H9 (cell line): Measurements from ENCODE around the gene NRN1L. TPM values are rescaled to one million over a fixed set of nuclear protein-coding genes. Genes with fewer than 3 reads are reported as not detected.
A peak's percentile ranks its signal among the peaks of the same experiment; 100 is the strongest.

Experiments used
- DNase-seq: peaks from one replicate; pipeline ENCODE4 v3.0.0-alpha.2; 2017
- H2AFZ ChIP-seq: one replicate; pipeline ENCODE4 v1.6.1; 2013; ENCODE audit warnings: mild to moderate bottlenecking, low read length, control low read depth, moderate library complexity
- H2AK5ac ChIP-seq: 2 replicates; pipeline ENCODE4 v1.6.1; 2013; ENCODE audit warnings: low read length, control low read depth, mixed read lengths; ENCODE audit not compliant: insufficient read length
- H2BK120ac ChIP-seq: one replicate; pipeline ENCODE4 v1.6.1; 2013; ENCODE audit warnings: low read depth, mild to moderate bottlenecking, low read length, control low read depth, inconsistent platforms; ENCODE audit not compliant: poor library complexity, severe bottlenecking
- H2BK12ac ChIP-seq: 2 replicates; pipeline ENCODE4 v1.6.1; 2013; ENCODE audit warnings: low read length, control low read depth, mixed read lengths, low read depth; ENCODE audit not compliant: insufficient read length
- H2BK15ac ChIP-seq: 2 replicates; pipeline ENCODE4 v1.6.1; 2013; ENCODE audit warnings: low read depth, low read length, control low read depth
- H2BK20ac ChIP-seq: one replicate; pipeline ENCODE4 v1.6.1; 2013; ENCODE audit warnings: low read depth, mild to moderate bottlenecking, low read length, control low read depth, inconsistent platforms; ENCODE audit not compliant: poor library complexity, severe bottlenecking
- H2BK5ac ChIP-seq: 2 replicates; pipeline ENCODE4 v1.6.1; 2013; ENCODE audit warnings: low read length, control low read depth, mixed read lengths; ENCODE audit not compliant: insufficient read length
- H3K14ac ChIP-seq: 2 replicates; pipeline ENCODE4 v1.6.1; 2013; ENCODE audit warnings: low read length, control low read depth; ENCODE audit not compliant: insufficient read depth
- H3K18ac ChIP-seq: 2 replicates; pipeline ENCODE4 v1.6.1; 2013; ENCODE audit warnings: low read depth, mild to moderate bottlenecking, mixed read lengths, low read length, control low read depth; ENCODE audit not compliant: insufficient read length
- H3K23ac ChIP-seq: 2 replicates; pipeline ENCODE4 v1.6.1; 2013; ENCODE audit warnings: low read length, control low read depth, mixed read lengths, low read depth; ENCODE audit not compliant: insufficient read length
- H3K23me2 ChIP-seq: 2 replicates; pipeline ENCODE4 v1.6.1; 2013; ENCODE audit warnings: low read depth, mild to moderate bottlenecking, mixed read lengths, low read length, control low read depth; ENCODE audit not compliant: insufficient read length, poor library complexity, severe bottlenecking
- H3K27ac ChIP-seq: 2 replicates; pipeline ENCODE4 v1.5.1; 2013; ENCODE audit warnings: low read length, control low read depth, mixed read lengths, low read depth; ENCODE audit not compliant: insufficient read length
- H3K27me3 ChIP-seq: 2 replicates; pipeline ENCODE4 v1.6.1; 2013; ENCODE audit warnings: low read length, control low read depth, inconsistent platforms; ENCODE audit not compliant: insufficient read depth
- H3K4ac ChIP-seq: 2 replicates; pipeline ENCODE4 v1.6.1; 2013; ENCODE audit warnings: low read depth, mild to moderate bottlenecking, control low read depth, inconsistent platforms, low read length, moderate library complexity
- H3K4me1 ChIP-seq: 2 replicates; pipeline ENCODE4 v1.6.1; 2013; ENCODE audit warnings: low read length, control low read depth, inconsistent platforms; ENCODE audit not compliant: insufficient read depth
- H3K4me2 ChIP-seq: 2 replicates; pipeline ENCODE4 v1.6.1; 2013; ENCODE audit warnings: low read length, control low read depth, mixed read lengths; ENCODE audit not compliant: insufficient read length, insufficient read depth
- H3K56ac ChIP-seq: 2 replicates; pipeline ENCODE4 v1.6.1; 2013; ENCODE audit warnings: low read depth, mild to moderate bottlenecking, mixed read lengths, low read length, control low read depth; ENCODE audit not compliant: insufficient read length
- H3K79me1 ChIP-seq: 2 replicates; pipeline ENCODE4 v1.6.1; 2013; ENCODE audit warnings: low read depth, mild to moderate bottlenecking, moderate library complexity, low read length, control low read depth, inconsistent platforms; ENCODE audit not compliant: insufficient read depth, poor library complexity, severe bottlenecking
- H3K79me2 ChIP-seq: 2 replicates; pipeline ENCODE4 v1.6.1; 2013; ENCODE audit warnings: low read length, control low read depth, inconsistent platforms; ENCODE audit not compliant: insufficient read depth
- H3K9ac ChIP-seq: 2 replicates; pipeline ENCODE4 v1.6.1; 2013; ENCODE audit warnings: low read length, control low read depth, mixed read lengths; ENCODE audit not compliant: insufficient read length; ENCODE audit errors: extremely low read depth
- H3K9me3 ChIP-seq: one replicate; pipeline ENCODE4 v1.6.1; 2013; ENCODE audit warnings: low read depth, low read length, inconsistent platforms; ENCODE audit not compliant: control insufficient read depth
- H3T11ph ChIP-seq: one replicate; pipeline ENCODE4 v1.6.1; 2013; ENCODE audit warnings: mild to moderate bottlenecking, low read length, control low read depth, inconsistent platforms
- H4K20me1 ChIP-seq: one replicate; pipeline ENCODE4 v1.6.1; 2013; ENCODE audit not compliant: control insufficient read depth, insufficient read length, insufficient read depth
- H4K5ac ChIP-seq: 2 replicates; pipeline ENCODE4 v1.6.1; 2013; ENCODE audit warnings: low read depth, mild to moderate bottlenecking, mixed read lengths, low read length, control low read depth; ENCODE audit not compliant: insufficient read length
- H4K8ac ChIP-seq: replicated peaks from 2 replicates; pipeline ENCODE4 v1.6.1; 2013; ENCODE audit warnings: low read length, control low read depth, mixed read lengths, low read depth; ENCODE audit not compliant: insufficient read length
- H4K91ac ChIP-seq: 2 replicates; pipeline ENCODE4 v1.6.1; 2013; ENCODE audit warnings: low read depth, mild to moderate bottlenecking, moderate library complexity, mixed read lengths, low read length, control low read depth; ENCODE audit not compliant: insufficient read length
- H3K27ac Mint-ChIP-seq, 3 experiments: 2 replicates in 2 of 3; 3 replicates in 1 of 3; pipeline ENCODE4 v1.8.0; 2020 to 2021; ENCODE audit warnings: mixed read lengths in 3 of 3, mild to moderate bottlenecking in 1 of 3, moderate library complexity in 1 of 3
- H3K27me3 Mint-ChIP-seq: 2 replicates; pipeline ENCODE4 v1.8.0; 2021; ENCODE audit warnings: low read depth, mild to moderate bottlenecking, moderate library complexity, mixed read lengths
- H3K36me3 Mint-ChIP-seq, 3 experiments: 2 replicates in 2 of 3; 3 replicates in 1 of 3; pipeline ENCODE4 v1.8.0; 2020 to 2021; ENCODE audit warnings: low read depth in 3 of 3, mixed read lengths in 3 of 3; ENCODE audit not compliant: insufficient read depth in 1 of 3
- H3K4me1 Mint-ChIP-seq, 2 experiments: 2 replicates each; pipeline ENCODE4 v1.8.0; 2020; ENCODE audit warnings: mixed read lengths in 2 of 2
- H3K4me3 Mint-ChIP-seq, 2 experiments: 2 replicates in 1 of 2; 3 replicates in 1 of 2; pipeline ENCODE4 v1.8.0; 2020 to 2021; ENCODE audit warnings: mild to moderate bottlenecking in 2 of 2, mixed read lengths in 2 of 2, moderate library complexity in 1 of 2
- H3K9me3 Mint-ChIP-seq, 2 experiments: 2 replicates in 1 of 2; 3 replicates in 1 of 2; pipeline ENCODE4 v1.8.0; 2020; ENCODE audit warnings: mild to moderate bottlenecking in 2 of 2, mixed read lengths in 2 of 2, moderate library complexity in 1 of 2
- WGBS: extraction: QIAGEN DNeasy Blood & Tissue Kit; methylation state at CpG from one replicate; pipeline ENCODE4 v1.1.7; 2013; ENCODE audit warnings: missing lambda C conversion rate, low lambda C conversion rate, mixed read lengths; ENCODE audit not compliant: insufficient read length; ENCODE audit errors: extremely low coverage; 5-methylcytosine and 5-hydroxymethylcytosine counted together
- total RNA-seq: library from RNA; stranded (reverse); gene quantifications from 2 replicates; pipeline ENCODE4 v1.2.1, GENCODE V29; 2021
- TF ChIP-seq, protein P1 (sequence below): fragments of 200-600 bp; sonication (generic); conservative IDR thresholded peaks from 3 replicates; pipeline ENCODE4 v1.8.0; 2021; ENCODE audit warnings: antibody characterized with exemption, mild to moderate bottlenecking

NRN1L gene
- total RNA-seq, 1 experiment from 2014 or later = 2.0 TPM

DNA sequence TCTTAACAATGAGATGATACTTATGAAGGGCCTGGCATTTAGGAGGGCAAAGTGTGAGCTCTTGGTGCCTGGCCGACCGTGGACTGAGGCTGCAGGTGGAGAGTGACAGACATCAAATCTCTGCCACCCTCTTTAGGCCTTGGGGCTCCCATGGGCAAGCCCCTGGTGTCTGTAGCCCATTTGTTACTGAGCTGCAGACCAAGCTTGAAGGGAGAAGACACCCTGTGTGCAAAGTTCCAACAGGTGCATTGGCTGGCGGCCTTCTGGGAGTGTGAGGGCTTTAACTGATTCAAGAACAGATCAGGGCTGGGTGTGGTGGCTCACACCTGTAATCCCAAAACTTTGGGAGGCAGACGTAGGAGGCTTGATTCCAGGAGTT is 47.8 kb downstream of the NRN1L start:
- Histone ChIP-seq H2AK5ac (no peak overlapping the region), H3K4me2 (no peak overlapping the region)
- H3K4me1 Mint-ChIP-seq = peaks cover 20 to 23% of the 10 kb centered on the region in 2 experiments

More for the DNA sequence above, 47.8 kb downstream of the NRN1L start:
- Histone ChIP-seq H4K5ac (no peak overlapping the region), H4K91ac (no peak overlapping the region), H2BK5ac (no peak overlapping the region), H4K8ac (no peak overlapping the region), H3K18ac (no peak overlapping the region), H3K14ac (no peak overlapping the region), H2BK120ac (no peak overlapping the region), H3K27ac (no peak overlapping the region), H2BK15ac (no peak overlapping the region), H3T11ph (no peak overlapping the region), H4K20me1 (no peaks in the 10 kb centered on the region), H3K4ac (no peak overlapping the region), H3K9ac (no peak overlapping the region), H3K56ac (no peak overlapping the region), H3K79me1 (no peaks in the 10 kb centered on the region), H2BK12ac (no peak overlapping the region), H3K27me3 (no peaks in the 10 kb centered on the region), H3K9me3 (no peaks in the 10 kb centered on the region), H3K23ac (no peak overlapping the region), H2AFZ (no peak overlapping the region), H3K4me1 (peaks cover 3% of the 10 kb centered on the region; the same call in 1 of the 2 replicates), H3K23me2 (peaks cover 18% of the 10 kb centered on the region), H2BK20ac (no peak overlapping the region), H3K79me2 (no peaks in the 10 kb centered on the region)
- WGBS = no CpG with 5 or more reads among the region's 4 CpGs
- H3K27me3 Mint-ChIP-seq = peaks cover 10% of the 10 kb centered on the region
- TF ChIP-seq, protein P1, sequence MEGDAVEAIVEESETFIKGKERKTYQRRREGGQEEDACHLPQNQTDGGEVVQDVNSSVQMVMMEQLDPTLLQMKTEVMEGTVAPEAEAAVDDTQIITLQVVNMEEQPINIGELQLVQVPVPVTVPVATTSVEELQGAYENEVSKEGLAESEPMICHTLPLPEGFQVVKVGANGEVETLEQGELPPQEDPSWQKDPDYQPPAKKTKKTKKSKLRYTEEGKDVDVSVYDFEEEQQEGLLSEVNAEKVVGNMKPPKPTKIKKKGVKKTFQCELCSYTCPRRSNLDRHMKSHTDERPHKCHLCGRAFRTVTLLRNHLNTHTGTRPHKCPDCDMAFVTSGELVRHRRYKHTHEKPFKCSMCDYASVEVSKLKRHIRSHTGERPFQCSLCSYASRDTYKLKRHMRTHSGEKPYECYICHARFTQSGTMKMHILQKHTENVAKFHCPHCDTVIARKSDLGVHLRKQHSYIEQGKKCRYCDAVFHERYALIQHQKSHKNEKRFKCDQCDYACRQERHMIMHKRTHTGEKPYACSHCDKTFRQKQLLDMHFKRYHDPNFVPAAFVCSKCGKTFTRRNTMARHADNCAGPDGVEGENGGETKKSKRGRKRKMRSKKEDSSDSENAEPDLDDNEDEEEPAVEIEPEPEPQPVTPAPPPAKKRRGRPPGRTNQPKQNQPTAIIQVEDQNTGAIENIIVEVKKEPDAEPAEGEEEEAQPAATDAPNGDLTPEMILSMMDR = no peak
- H3K27ac Mint-ChIP-seq = no peak overlapping the region
- peak overlapping the region in 1 of 2 experiments; percentile 35; a peak in 2 of 5 replicates for H3K4me3 Mint-ChIP-seq
- no peak for DNase-seq
- peaks cover 14 to 45% (median 15%) of the 10 kb centered on the region in 3 experiments for H3K36me3 Mint-ChIP-seq
- peaks cover 0 to 2% of the 10 kb centered on the region in 2 experiments; a peak in 2 of 5 replicates for H3K9me3 Mint-ChIP-seq
